ENCODE data around the gene TRRAP.

Gene TRRAP

GRCh38 chr7:99012722-99013121 is 134.4 kb downstream of the TRRAP start:
- no peak overlapping the region for H3K4me3 ChIP-seq (ENCODE audit: low read length)
- peaks cover 16% of the 10 kb centered on the region for H3K36me3 ChIP-seq (replicated peaks; ENCODE audit: insufficient read depth, low read length)
- H3K9me2 ChIP-seq (replicated peaks; ENCODE audit: insufficient read depth, low read length), result no peaks in the 10 kb centered on the region

GRCh38 chr7:99013266-99014112 is 135.2 kb downstream of the TRRAP start:
- TF ChIP-seq EZH2 (optimal IDR thresholded peaks at IDR 0.05; ENCODE audit: low read depth, low read length) (no peak), EZH2phosphoT487 (IDR thresholded peaks at IDR 0.05; ENCODE audit: low read length) (no peak), CTCF (IDR thresholded peaks at IDR 0.05; ENCODE audit: low read length) (no peak)
- Histone ChIP-seq H3K9ac (ENCODE audit: low read length) (no peak overlapping the region), H4K20me1 (ENCODE audit: insufficient read depth, low read length) (no peaks in the 10 kb centered on the region), H3K27ac (ENCODE audit: low read length) (no peak overlapping the region), H3K9me2 (replicated peaks; ENCODE audit: insufficient read depth, low read length) (no peaks in the 10 kb centered on the region), H2AFZ (ENCODE audit: low read length) (no peak overlapping the region), H3K4me1 (ENCODE audit: low read length) (no peaks in the 10 kb centered on the region), H3F3A (ENCODE audit: insufficient read depth, low read length) (0 out of 2 replicates have a peak, but pooled peaks cover 3% of the 10 kb centered on the region), H3K9me3 (replicated peaks; ENCODE audit: insufficient read depth, low read length) (no peaks in the 10 kb centered on the region), H3K79me2 (ENCODE audit: low read length) (no peaks in the 10 kb centered on the region), H3K27me3 (replicated peaks; ENCODE audit: insufficient read depth, low read length) (no peaks in the 10 kb centered on the region), H3K4me2 (ENCODE audit: low read depth, low read length) (no peak overlapping the region), H3K4me3 (ENCODE audit: low read length) (no peak overlapping the region), H3K36me3 (replicated peaks; ENCODE audit: insufficient read depth, low read length) (peaks cover 16% of the 10 kb centered on the region)
- DNase-seq, result no peak

More at GRCh38 chr7:99012722-99013121, 134.4 kb downstream of the TRRAP start:
- no peaks in the 10 kb centered on the region for H3K9me3 ChIP-seq (replicated peaks; ENCODE audit: insufficient read depth, low read length)
- DNase-seq, result no peak
- no peaks in the 10 kb centered on the region for H4K20me1 ChIP-seq (ENCODE audit: insufficient read depth, low read length)
- H3K27me3 ChIP-seq (replicated peaks; ENCODE audit: insufficient read depth, low read length), result no peaks in the 10 kb centered on the region
- H3K4me2 ChIP-seq (ENCODE audit: low read depth, low read length), result no peak overlapping the region
- H3K9ac ChIP-seq (ENCODE audit: low read length), result no peak overlapping the region
- 0 out of 2 replicates have a peak, but pooled peaks cover 3% of the 10 kb centered on the region for H3F3A ChIP-seq (ENCODE audit: insufficient read depth, low read length)
- no peak overlapping the region for H3K27ac ChIP-seq (ENCODE audit: low read length)
- no peak for TF ChIP-seq CTCF (IDR thresholded peaks at IDR 0.05; ENCODE audit: low read length)
- TF ChIP-seq EZH2 (optimal IDR thresholded peaks at IDR 0.05; ENCODE audit: low read depth, low read length), result no peak
- no peak for TF ChIP-seq EZH2phosphoT487 (IDR thresholded peaks at IDR 0.05; ENCODE audit: low read length)
- no peaks in the 10 kb centered on the region for H3K4me1 ChIP-seq (ENCODE audit: low read length)
- H3K79me2 ChIP-seq (ENCODE audit: low read length), result no peaks in the 10 kb centered on the region
- no peak overlapping the region for H2AFZ ChIP-seq (ENCODE audit: low read length)

GRCh38 chr7:99014113-99014985 is 136.0 kb downstream of the TRRAP start:
- Histone ChIP-seq H3K36me3 (replicated peaks; ENCODE audit: insufficient read depth, low read length) (peaks cover 16% of the 10 kb centered on the region), H2AFZ (ENCODE audit: low read length) (no peak overlapping the region), H4K20me1 (ENCODE audit: insufficient read depth, low read length) (no peaks in the 10 kb centered on the region), H3K9me2 (replicated peaks; ENCODE audit: insufficient read depth, low read length) (no peaks in the 10 kb centered on the region), H3K9ac (ENCODE audit: low read length) (no peak overlapping the region), H3K79me2 (ENCODE audit: low read length) (0 out of 2 replicates have a peak, but pooled peaks cover 3% of the 10 kb centered on the region), H3K9me3 (replicated peaks; ENCODE audit: insufficient read depth, low read length) (no peaks in the 10 kb centered on the region), H3K4me3 (ENCODE audit: low read length) (no peak overlapping the region), H3K27ac (ENCODE audit: low read length) (no peak overlapping the region), H3K27me3 (replicated peaks; ENCODE audit: insufficient read depth, low read length) (no peaks in the 10 kb centered on the region), H3F3A (ENCODE audit: insufficient read depth, low read length) (0 out of 2 replicates have a peak, but pooled peaks cover 3% of the 10 kb centered on the region), H3K4me2 (ENCODE audit: low read depth, low read length) (no peak overlapping the region), H3K4me1 (ENCODE audit: low read length) (no peaks in the 10 kb centered on the region)
- TF ChIP-seq EZH2 (optimal IDR thresholded peaks at IDR 0.05; ENCODE audit: low read depth, low read length), result no peak
- no peak for TF ChIP-seq CTCF (IDR thresholded peaks at IDR 0.05; ENCODE audit: low read length)
- no peak for TF ChIP-seq EZH2phosphoT487 (IDR thresholded peaks at IDR 0.05; ENCODE audit: low read length)
- no peak for DNase-seq

Data from MM.1S (cell line).